Endothelial cell of umbilical vein (primary cell): ENCODE results near the gene PTPN9. TPM values are rescaled to one million over a fixed set of nuclear protein-coding genes. Genes with fewer than 3 reads are reported as not detected.
"Not testable (repeated sequence)": the region's sequence is repeated elsewhere in the genome, so short reads cannot be mapped to it uniquely, and the experiment has no call there.

Experiments used
- BruUV-seq: library from RNA; stranded (reverse); fragments of 400-500 nt; replicated peaks from 2 replicates; lab custom pipeline; 2021; lab: Mats Ljungman, UMichigan
- CTCF ChIA-PET: fragments of 300-600, 350-600 bp; sonication (Branson Sonifier 250); formaldehyde crosslinking; loops from one replicate; lab custom pipeline; 2021; ENCODE audit warnings: antibody characterized with exemption, inconsistent platforms; lab: Charles Lee
- POLR2A ChIA-PET: fragments of 300-600, 350-600 bp; sonication (Branson Sonifier 250); formaldehyde crosslinking; loops from one replicate; lab custom pipeline; 2021; ENCODE audit warnings: antibody characterized with exemption, inconsistent platforms; lab: Charles Lee
- DNase-seq: peaks from one replicate; pipeline ENCODE4 v3.0.0-alpha.2; 2011; ENCODE audit warnings: low read depth, low spot score
- FAIRE-seq: peaks from 2 replicates; lab custom pipeline; 2011; peaks lifted over from hg19 to GRCh38; lab: Jason Lieb, UNC
- H2AFZ ChIP-seq: 2 replicates; pipeline ENCODE4 v1.6.0; 2012; ENCODE audit warnings: low read depth, low read length, control low read depth, inconsistent platforms
- H3K27ac ChIP-seq: 2 replicates; pipeline ENCODE4 v1.5.1; 2011; ENCODE audit warnings: low read depth, mild to moderate bottlenecking, control low read depth, low read length, moderate library complexity; ENCODE audit not compliant: insufficient read depth
- H3K27me3 ChIP-seq, 2 experiments: 2 replicates each; pipeline versions ENCODE4 v1.6.0 to v1.6.1; 2011; ENCODE audit warnings: low read length in 2 of 2, mixed read lengths in 1 of 2; ENCODE audit not compliant: control insufficient read depth in 2 of 2, insufficient read depth in 2 of 2
- H3K36me3 ChIP-seq, 2 experiments: 2 replicates in 1 of 2; 3 replicates in 1 of 2; pipeline ENCODE4 v1.5.1; 2011; ENCODE audit warnings: low read length in 2 of 2, mild to moderate bottlenecking in 1 of 2, moderate library complexity in 1 of 2; ENCODE audit not compliant: control insufficient read depth in 2 of 2, insufficient read depth in 2 of 2; ENCODE audit errors: extremely low read depth in 1 of 2
- H3K4me1 ChIP-seq: 3 replicates; pipeline ENCODE4 v1.5.1; 2011; ENCODE audit warnings: mild to moderate bottlenecking, low read length; ENCODE audit not compliant: control insufficient read depth, insufficient read depth; ENCODE audit errors: extremely low read depth
- H3K4me2 ChIP-seq: 2 replicates; pipeline ENCODE4 v1.6.1; 2011; ENCODE audit warnings: low read length, control low read depth, mixed read lengths; ENCODE audit not compliant: insufficient read depth
- H3K4me3 ChIP-seq, 3 experiments: fragments of 200-600 bp in 1 of 3; sonication (generic), shearing (Covaris generic) in 1 of 3; replicated peaks in 1 of 3; 2 replicates each; pipeline ENCODE4 v1.5.1; 2011 to 2016; ENCODE audit warnings: control low read depth in 3 of 3, low read length in 3 of 3, mild to moderate bottlenecking in 2 of 3, inconsistent platforms in 1 of 3, low read depth in 1 of 3, moderate library complexity in 1 of 3; ENCODE audit not compliant: insufficient read depth in 1 of 3
- H3K79me2 ChIP-seq: 2 replicates; pipeline ENCODE4 v1.6.0; 2012; ENCODE audit warnings: low read length, inconsistent platforms; ENCODE audit not compliant: control insufficient read depth, insufficient read depth
- H3K9ac ChIP-seq: replicated peaks from 2 replicates; pipeline ENCODE3; 2011; ENCODE audit warnings: low read length, control low read depth; ENCODE audit not compliant: insufficient read depth; ENCODE audit errors: extremely low read depth
- H3K9me1 ChIP-seq: replicated peaks from 3 replicates; pipeline ENCODE4 v1.6.0; 2011; ENCODE audit warnings: mild to moderate bottlenecking, low read length; ENCODE audit not compliant: control insufficient read depth, insufficient read depth; ENCODE audit errors: extremely low read depth
- H3K9me3 ChIP-seq: replicated peaks from 2 replicates; pipeline ENCODE4 v1.5.1; 2012; ENCODE audit warnings: low read length, inconsistent platforms; ENCODE audit not compliant: control insufficient read depth, insufficient read depth
- H4K20me1 ChIP-seq: replicated peaks from 2 replicates; pipeline ENCODE3; 2011; ENCODE audit warnings: mild to moderate bottlenecking, low read length; ENCODE audit not compliant: control insufficient read depth, insufficient read depth; ENCODE audit errors: extremely low read depth
- EZH2 ChIP-seq: IDR thresholded peaks from 2 replicates; pipeline ENCODE4 v1.6.1; 2012; ENCODE audit warnings: borderline replicate concordance, low read depth, mild to moderate bottlenecking, moderate library complexity, low read length, inconsistent platforms; ENCODE audit not compliant: severe bottlenecking
- FOS ChIP-seq: IDR thresholded peaks from 2 replicates; pipeline ENCODE4 v1.6.1; 2011; ENCODE audit warnings: mild to moderate bottlenecking, low read length, moderate library complexity, borderline replicate concordance; ENCODE audit not compliant: insufficient read depth
- GATA2 ChIP-seq: IDR thresholded peaks from 2 replicates; pipeline ENCODE4 v1.7.0; 2011; ENCODE audit warnings: low read depth, mild to moderate bottlenecking, moderate library complexity, mixed read lengths, low read length; ENCODE audit not compliant: insufficient read length, insufficient read depth
- JUN ChIP-seq: IDR thresholded peaks from 2 replicates; pipeline ENCODE4 v1.6.1; 2011; ENCODE audit warnings: borderline replicate concordance, low read depth; ENCODE audit not compliant: insufficient read length, insufficient read depth
- MYC ChIP-seq: IDR thresholded peaks from one replicate; pipeline ENCODE4 v1.6.1; 2011; ENCODE audit warnings: mild to moderate bottlenecking, low read depth, low read length
- POLR2A ChIP-seq: IDR thresholded peaks from 2 replicates; pipeline ENCODE4 v1.6.1; 2012; ENCODE audit warnings: low read depth, mild to moderate bottlenecking, control low read depth, low read length
- POLR2AphosphoS5 ChIP-seq: IDR thresholded peaks from 2 replicates; pipeline ENCODE4 v1.6.1; 2012; ENCODE audit warnings: low read depth, mild to moderate bottlenecking, control low read depth, low read length, moderate library complexity; ENCODE audit not compliant: insufficient read depth
- dilution Hi-C: fragments of 300-500 bp; cut with MboI; formaldehyde crosslinking; loops from one replicate; pipeline ENCODE4 v1.15.0; 2019; ENCODE audit warnings: low sequenced_read_pairs; ENCODE audit not compliant: extremely low pct_ligation_motif_present
- intact Hi-C: fragments of 100-400 bp; cut with micrococcal nuclease; formaldehyde crosslinking; loops from one replicate; pipeline ENCODE4 v1.10.0; 2022
- polyA plus RNA-seq, 4 experiments: library from polyadenylated mRNA; depleted of rRNA in 3 of 4; stranded (reverse) in 3 of 4; unstranded in 1 of 4; fragments of >200 nt; gene quantifications; 2 replicates each; pipeline versions ENCODE4 v1.2.1 to v1.2.3, GENCODE V29; 2011 to 2012; ENCODE audit warnings: missing spikeins in 1 of 4
- total RNA-seq: library from RNA; stranded (reverse); gene quantifications from 2 replicates; pipeline ENCODE4 v1.2.3, GENCODE V29; 2021
- TF ChIP-seq, protein P1 (sequence below), 2 donors: IDR thresholded peaks; 1 replicate in 1 of 2; 2 replicates in 1 of 2; pipeline ENCODE4 v1.5.1; 2011; ENCODE audit warnings: low read length in 2 of 2, mild to moderate bottlenecking in 2 of 2, moderate library complexity in 2 of 2, control low read depth in 1 of 2, inconsistent platforms in 1 of 2, low read depth in 1 of 2; ENCODE audit not compliant: insufficient read depth in 1 of 2; ENCODE audit errors: extremely low read depth in 1 of 2
- TF ChIP-seq, protein P2 (sequence below): IDR thresholded peaks from 2 replicates; pipeline ENCODE4 v1.6.1; 2011; ENCODE audit not compliant: insufficient read depth, insufficient read length

Gene PTPN9
- total and polyA plus RNA-seq, 2 donors (not counting 3 experiments of a cell fraction or from before 2014, with no cell fraction given): 31.4 to 37.2 TPM

DNA sequence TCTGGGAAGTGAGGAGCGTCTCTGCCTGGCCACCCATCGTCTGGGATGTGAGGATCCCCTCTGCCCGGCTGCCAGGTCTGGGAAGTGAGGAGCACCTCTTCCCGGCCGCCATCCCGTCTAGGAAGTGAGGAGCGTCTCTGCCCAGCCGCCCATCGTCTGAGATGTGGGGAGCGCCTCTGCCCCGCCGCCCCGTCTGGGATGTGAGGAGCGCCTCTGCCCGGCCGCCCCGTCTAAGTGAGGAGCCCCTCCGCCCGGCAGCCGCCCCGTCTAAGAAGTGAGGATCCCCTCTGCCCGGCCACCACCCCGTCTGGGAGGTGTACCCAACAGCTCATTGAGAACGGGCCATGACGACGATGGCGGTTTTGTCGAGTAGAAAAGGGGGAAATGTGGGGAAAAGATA lies 20.2 kb downstream of the PTPN9 start:
- H3K36me3 ChIP-seq, DNase-seq, H3K27ac ChIP-seq, H3K9ac ChIP-seq, H3K4me1 ChIP-seq, H3K9me3 ChIP-seq, H4K20me1 ChIP-seq, FAIRE-seq, intact Hi-C loops, H3K9me1 ChIP-seq, H3K27me3 ChIP-seq, dilution Hi-C loops, POLR2A ChIA-PET, H2AFZ ChIP-seq, H3K4me2 ChIP-seq, H3K4me3 ChIP-seq, BruUV-seq: not testable (repeated sequence)
- H3K79me2 ChIP-seq: peaks cover 21% of the 10 kb centered on the region
- CTCF ChIA-PET: interaction anchor here (1.9 kb wide), 1 partner anchor 14 kb away, joined by 4 read pairs; no protein-coding TSS in a partner anchor

DNA sequence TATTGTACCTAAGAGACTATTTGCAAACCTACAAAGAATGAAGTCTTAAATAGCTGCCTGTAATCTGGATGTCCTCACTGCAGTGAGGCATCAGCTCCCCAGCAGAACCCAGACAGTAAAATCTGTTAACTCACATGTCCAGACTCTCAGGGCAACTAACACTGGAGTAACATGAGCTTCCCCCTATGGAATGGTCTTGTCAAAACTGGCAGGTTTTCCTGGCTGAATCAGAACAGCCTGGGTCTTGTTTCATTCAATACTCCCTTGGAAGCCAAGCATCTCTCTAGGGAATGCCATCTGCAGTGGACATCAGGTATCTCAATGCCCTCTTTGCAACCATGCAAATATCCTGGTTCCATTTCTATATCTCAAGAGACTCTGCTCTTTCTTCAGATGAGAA lies 24.4 kb downstream of the PTPN9 start:
- dilution Hi-C loops: no loop called here
- no peak overlapping the region for H3K4me3 ChIP-seq
- no peak overlapping the region for H3K9ac ChIP-seq
- TF ChIP-seq GATA2: no peak
- TF ChIP-seq POLR2A: no peak
- TF ChIP-seq, protein P1, sequence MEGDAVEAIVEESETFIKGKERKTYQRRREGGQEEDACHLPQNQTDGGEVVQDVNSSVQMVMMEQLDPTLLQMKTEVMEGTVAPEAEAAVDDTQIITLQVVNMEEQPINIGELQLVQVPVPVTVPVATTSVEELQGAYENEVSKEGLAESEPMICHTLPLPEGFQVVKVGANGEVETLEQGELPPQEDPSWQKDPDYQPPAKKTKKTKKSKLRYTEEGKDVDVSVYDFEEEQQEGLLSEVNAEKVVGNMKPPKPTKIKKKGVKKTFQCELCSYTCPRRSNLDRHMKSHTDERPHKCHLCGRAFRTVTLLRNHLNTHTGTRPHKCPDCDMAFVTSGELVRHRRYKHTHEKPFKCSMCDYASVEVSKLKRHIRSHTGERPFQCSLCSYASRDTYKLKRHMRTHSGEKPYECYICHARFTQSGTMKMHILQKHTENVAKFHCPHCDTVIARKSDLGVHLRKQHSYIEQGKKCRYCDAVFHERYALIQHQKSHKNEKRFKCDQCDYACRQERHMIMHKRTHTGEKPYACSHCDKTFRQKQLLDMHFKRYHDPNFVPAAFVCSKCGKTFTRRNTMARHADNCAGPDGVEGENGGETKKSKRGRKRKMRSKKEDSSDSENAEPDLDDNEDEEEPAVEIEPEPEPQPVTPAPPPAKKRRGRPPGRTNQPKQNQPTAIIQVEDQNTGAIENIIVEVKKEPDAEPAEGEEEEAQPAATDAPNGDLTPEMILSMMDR (IDR thresholded peaks at IDR 0.05; ENCODE audit: extremely low read depth in 1 of 2, insufficient read depth in 1 of 2, low read depth in 1 of 2, low read length in 2 of 2): no peak
- no peak for TF ChIP-seq MYC
- TF ChIP-seq EZH2: no peak
- TF ChIP-seq, protein P2, sequence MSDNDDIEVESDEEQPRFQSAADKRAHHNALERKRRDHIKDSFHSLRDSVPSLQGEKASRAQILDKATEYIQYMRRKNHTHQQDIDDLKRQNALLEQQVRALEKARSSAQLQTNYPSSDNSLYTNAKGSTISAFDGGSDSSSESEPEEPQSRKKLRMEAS: no peak
- no peak for TF ChIP-seq FOS
- TF ChIP-seq POLR2AphosphoS5: no peak
- TF ChIP-seq JUN: no peak
- H4K20me1 ChIP-seq: peaks cover 10% of the 10 kb centered on the region
- H3K4me2 ChIP-seq: no peak overlapping the region
- no peaks in the 10 kb centered on the region for H3K9me3 ChIP-seq
- no TSS peak for BruUV-seq
- no peaks in the 10 kb centered on the region for H3K36me3 ChIP-seq
- H3K4me1 ChIP-seq: no peaks in the 10 kb centered on the region
- ChIA-PET CTCF (no interaction called here), POLR2A (no interaction called here)
- H3K27ac ChIP-seq: no peak overlapping the region
- no peak overlapping the region for H2AFZ ChIP-seq
- H3K27me3 ChIP-seq: no peaks in the 10 kb centered on the region
- no peak for FAIRE-seq
- H3K79me2 ChIP-seq: peaks cover 31% of the 10 kb centered on the region
- intact Hi-C loops: no loop called here
- DNase-seq: no peak
- H3K9me1 ChIP-seq: no peaks in the 10 kb centered on the region
